Right cardiac atrium (tissue), 5 donors: Measurements from ENCODE around the gene SENP8. TPM values are rescaled to one million over a fixed set of nuclear protein-coding genes. Genes with fewer than 3 reads are reported as not detected.

Source experiments
- ATAC-seq, 2 donors: fragments of 200-7000 bp; cut with Tn5 transposase; one replicate each; pipeline versions ENCODE4 v1.8.0 to v1.9.1; 2020; ENCODE audit warnings: moderate library complexity in 2 of 2, mild to moderate bottlenecking in 1 of 2
- DNase-seq, 3 donors: peaks; one replicate each; pipeline ENCODE4 v3.0.0-alpha.2; 2020
- H3K27ac ChIP-seq: one replicate; pipeline ENCODE4 v1.5.1; 2013; ENCODE audit warnings: mild to moderate bottlenecking, low read length, control low read depth, moderate library complexity
- H3K27me3 ChIP-seq: one replicate; pipeline ENCODE4 v1.6.1; 2013; ENCODE audit not compliant: control insufficient read depth, insufficient read depth
- H3K4me1 ChIP-seq: one replicate; pipeline ENCODE4 v1.6.1; 2013; ENCODE audit warnings: low read length; ENCODE audit not compliant: control insufficient read depth, insufficient read depth
- H3K4me3 ChIP-seq: one replicate; pipeline ENCODE4 v1.5.1; 2013; ENCODE audit warnings: low read length, control low read depth
- H3K9me3 ChIP-seq: one replicate; pipeline ENCODE4 v1.6.1; 2013; ENCODE audit warnings: low read length; ENCODE audit not compliant: control insufficient read depth
- WGBS: extraction: QIAGEN DNeasy Blood & Tissue Kit; methylation state at CpG from one replicate; pipeline ENCODE4 v1.1.7; 2013; 5-methylcytosine and 5-hydroxymethylcytosine counted together
- intact Hi-C, 4 donors: fragments of 100-400 bp; cut with DNase I; formaldehyde crosslinking; loops; one replicate each; pipeline versions ENCODE4 v1.11.0 to v1.14.0; 2022 to 2023
- polyA plus RNA-seq: library from polyadenylated mRNA; stranded (reverse); fragments of 200-250 nt; gene quantifications from one replicate; pipeline ENCODE4 v1.2.3, GENCODE V29; 2013
- total RNA-seq, 4 donors: library from RNA; stranded (reverse); fragmentation: NEBNext Ultra II Directional; extraction: Animal tissue kit (Norgen Biotek cat#: 25700); gene quantifications; one replicate each; pipeline ENCODE4 v1.2.1, GENCODE V29; 2021
- donor health status: healthy with polysubstance abuse.
- donor health status: DM: no; HTN: yes; CAD: no.
- donor health status: DM: no; HTN: no; CAD: no.
- donor health status: DM: no; HTN: yes; CAD: no; lungs with severe emphysema.
- donor health status: DM: yes; HTN: yes; CAD: no.

SENP8 gene
- total and polyA plus RNA-seq, 5 donors, result 3.6 to 5.3 (median 4.5) TPM

GRCh38 chr15:72136170-72137051, 18.2 kb downstream of the SENP8 start:
- Histone ChIP-seq H3K4me1 (peaks cover 1% of the 10 kb centered on the region), H3K9me3 (no peaks in the 10 kb centered on the region), H3K27me3 (no peaks in the 10 kb centered on the region), H3K27ac (no peak overlapping the region), H3K4me3 (no peak overlapping the region)
- intact Hi-C loops, result no loop called here
- 80% methylated on average over 4 of the region's 4 CpGs for WGBS
- ATAC-seq, result no peak
- no peak for DNase-seq

GRCh38 chr15:72139667-72140066, 21.5 kb downstream of the SENP8 start:
- H3K27ac ChIP-seq, result peak overlapping the region; percentile 33
- H3K4me1 ChIP-seq, result peaks cover 2% of the 10 kb centered on the region
- no peaks in the 10 kb centered on the region for H3K27me3 ChIP-seq
- WGBS, result 85% methylated on average over 4 of the region's 4 CpGs
- DNase-seq (no peak), ATAC-seq (peak; percentile 40 to 72)
- no peak overlapping the region for H3K4me3 ChIP-seq
- intact Hi-C loops, result no loop called here
- H3K9me3 ChIP-seq, result no peaks in the 10 kb centered on the region

- WGBS, result 82% methylated on average over 3 of the region's 3 CpGs
- H3K4me3 ChIP-seq, result no peak overlapping the region
- DNase-seq (no peak), ATAC-seq (no peak)
- peaks cover 2% of the 10 kb centered on the region for H3K4me1 ChIP-seq
- no peaks in the 10 kb centered on the region for H3K9me3 ChIP-seq
- no peaks in the 10 kb centered on the region for H3K27me3 ChIP-seq
- H3K27ac ChIP-seq, result peak overlapping the region; percentile 33
- intact Hi-C loops, result no loop called here
Observed at GRCh38 chr15:72140088-72140487, 21.9 kb downstream of the SENP8 start.

GRCh38 chr15:72141171-72142084, 23.2 kb downstream of the SENP8 start:
- H3K27ac ChIP-seq, result no peak overlapping the region
- intact Hi-C loops, result no loop called here
- H3K4me1 ChIP-seq, result peaks cover 3% of the 10 kb centered on the region
- H3K9me3 ChIP-seq, result no peaks in the 10 kb centered on the region
- WGBS, result 44% methylated on average over 4 of the region's 4 CpGs
- DNase-seq (no peak), ATAC-seq (peak in 1 of 2 donors; percentile 51)
- H3K4me3 ChIP-seq, result no peak overlapping the region
- H3K27me3 ChIP-seq, result no peaks in the 10 kb centered on the region

- Histone ChIP-seq H3K27me3 (no peaks in the 10 kb centered on the region), H3K4me3 (no peak overlapping the region), H3K27ac (no peak overlapping the region), H3K9me3 (no peaks in the 10 kb centered on the region), H3K4me1 (peaks cover 3% of the 10 kb centered on the region)
- intact Hi-C loops, result no loop called here
- no peak for DNase-seq
- WGBS, result 85% methylated on average over 3 of the region's 3 CpGs
- ATAC-seq, result no peak
Observed at GRCh38 chr15:72146221-72146620, 28.0 kb downstream of the SENP8 start.

- no peak overlapping the region for H3K4me3 ChIP-seq
- no peak for ATAC-seq
- intact Hi-C loops, result no loop called here
- peaks cover 1% of the 10 kb centered on the region for H3K4me1 ChIP-seq
- no peak for DNase-seq
- H3K9me3 ChIP-seq, result no peaks in the 10 kb centered on the region
- H3K27me3 ChIP-seq, result no peaks in the 10 kb centered on the region
- no peak overlapping the region for H3K27ac ChIP-seq
Observed at GRCh38 chr15:72146934-72147333, 28.7 kb downstream of the SENP8 start.

GRCh38 chr15:72147418-72147817, 29.2 kb downstream of the SENP8 start:
- peaks cover 1% of the 10 kb centered on the region for H3K4me1 ChIP-seq
- no peak for ATAC-seq
- H3K27me3 ChIP-seq, result no peaks in the 10 kb centered on the region
- DNase-seq, result no peak
- WGBS, result 77% methylated on average over 2 of the region's 2 CpGs
- H3K27ac ChIP-seq, result no peak overlapping the region
- intact Hi-C loops, result no loop called here
- no peak overlapping the region for H3K4me3 ChIP-seq
- no peaks in the 10 kb centered on the region for H3K9me3 ChIP-seq

GRCh38 chr15:72153269-72154000, 35.2 kb downstream of the SENP8 start:
- 78% methylated on average over 5 of the region's 5 CpGs for WGBS
- Histone ChIP-seq H3K4me1 (no peaks in the 10 kb centered on the region), H3K27ac (no peak overlapping the region), H3K27me3 (no peaks in the 10 kb centered on the region), H3K9me3 (no peaks in the 10 kb centered on the region), H3K4me3 (no peak overlapping the region)
- DNase-seq, result no peak
- intact Hi-C loops, result loop anchor here in 2 of 4 donors (10.0 kb wide), 2 partner anchors 369 to 409 kb away; no protein-coding TSS in a partner anchor
- no peak for ATAC-seq

- no peak overlapping the region for H3K4me3 ChIP-seq
- ATAC-seq, result no peak
- H3K27ac ChIP-seq, result no peak overlapping the region
- no peaks in the 10 kb centered on the region for H3K4me1 ChIP-seq
- WGBS, result 96% methylated on average over 7 of the region's 7 CpGs
- no peak for DNase-seq
- H3K27me3 ChIP-seq, result no peaks in the 10 kb centered on the region
- intact Hi-C loops, result loop anchor here in 2 of 4 donors (10.0 kb wide), 2 partner anchors 370 to 410 kb away; no protein-coding TSS in a partner anchor
- no peaks in the 10 kb centered on the region for H3K9me3 ChIP-seq
Observed at GRCh38 chr15:72154316-72154715, 36.1 kb downstream of the SENP8 start.

GRCh38 chr15:72155003-72155621, 36.9 kb downstream of the SENP8 start:
- H3K27me3 ChIP-seq, result no peaks in the 10 kb centered on the region
- no peak overlapping the region for H3K27ac ChIP-seq
- peak; percentile 73 to 89 (median 85) for DNase-seq
- peak; percentile 67 to 78 for ATAC-seq
- intact Hi-C loops, result loop anchor here in 2 of 4 donors (10.0 kb wide), 2 partner anchors 370 to 410 kb away; no protein-coding TSS in a partner anchor
- 21% methylated on average over 14 of the region's 14 CpGs for WGBS
- peak overlapping the region; percentile 50 for H3K4me3 ChIP-seq
- no peaks in the 10 kb centered on the region for H3K9me3 ChIP-seq
- no peaks in the 10 kb centered on the region for H3K4me1 ChIP-seq
